Tibial nerve (tissue), 4 donors: ENCODE measurements around the gene ULBP2. TPM values are rescaled to one million over a fixed set of nuclear protein-coding genes. Genes with fewer than 3 reads are reported as not detected.
"Not testable (repeated sequence)": the region's sequence is repeated elsewhere in the genome, so short reads cannot be mapped to it uniquely, and the experiment has no call there.

Experiments
- DNase-seq, 2 donors: peaks; one replicate each; pipeline ENCODE4 v3.0.0-alpha.2; 2019; ENCODE audit warnings: low spot score in 2 of 2
- H3K27ac ChIP-seq, 4 donors: fragments of 200-600 bp; sonication (generic) in 3 of 4; one replicate each; pipeline ENCODE4 v1.5.1; 2017 to 2019; ENCODE audit warnings: mild to moderate bottlenecking in 1 of 4
- H3K27me3 ChIP-seq, 2 donors: fragments of 200-600 bp; sonication (generic) in 1 of 2; one replicate each; pipeline versions ENCODE4 v1.5.1 to v1.6.0; 2017 to 2019
- H3K36me3 ChIP-seq, 3 donors: fragments of 200-600 bp; sonication (generic); one replicate each; pipeline ENCODE4 v1.5.1; 2018 to 2019
- H3K4me1 ChIP-seq, 4 donors: fragments of 200-600 bp; sonication (generic) in 3 of 4; one replicate each; pipeline ENCODE4 v1.5.1; 2017 to 2019
- H3K4me3 ChIP-seq, 4 donors: fragments of 200-600 bp; sonication (generic) in 3 of 4; one replicate each; pipeline ENCODE4 v1.5.1; 2017 to 2019; ENCODE audit warnings: mild to moderate bottlenecking in 1 of 4, moderate library complexity in 1 of 4
- H3K9me3 ChIP-seq, 4 donors: fragments of 200-600 bp; sonication (generic) in 3 of 4; one replicate each; pipeline ENCODE4 v1.5.1; 2017 to 2019
- CTCF ChIP-seq, 5 experiments: fragments of 200-600 bp in 3 of 5; fragments of 450-650 bp in 2 of 5; sonication (generic) in 3 of 5; IDR thresholded peaks; one replicate each; pipeline ENCODE4 v1.5.1; 2016 to 2019; ENCODE audit warnings: antibody characterized with exemption in 5 of 5, mild to moderate bottlenecking in 3 of 5, moderate library complexity in 2 of 5
- EP300 ChIP-seq, 2 donors: sonication (generic); formaldehyde crosslinking; IDR thresholded peaks; one replicate each; pipeline ENCODE4 v1.6.1; 2017; ENCODE audit warnings: antibody characterized with exemption in 2 of 2, mild to moderate bottlenecking in 1 of 2
- POLR2A ChIP-seq, 2 donors: fragments of 450-650 bp; IDR thresholded peaks; one replicate each; pipeline ENCODE4 v1.6.1; 2017; ENCODE audit warnings: antibody characterized with exemption in 2 of 2, mild to moderate bottlenecking in 2 of 2, moderate library complexity in 2 of 2
- WGBS, 2 donors: methylation state at CpG; one replicate each; pipeline ENCODE4 v1.1.5; 2018; 5-methylcytosine and 5-hydroxymethylcytosine counted together
- total RNA-seq, 4 donors: library from RNA; depleted of rRNA; stranded (reverse); fragments of >200 nt; gene quantifications; one replicate each; pipeline ENCODE4 v1.1.0, GENCODE V29; 2016

Gene ULBP2
- total RNA-seq, 4 donors from 2014 or later: 0.22 TPM; not detected in 3

GRCh38 chr6:149936743-149937142, 5.1 kb upstream of the ULBP2 start:
- Histone ChIP-seq H3K4me3 (no peak overlapping the region), H3K36me3 (no peaks in the 10 kb centered on the region), H3K27me3 (peaks cover 6 to 96% of the 10 kb centered on the region in 2 donors), H3K4me1 (peaks cover 0 to 25% (median 17%) of the 10 kb centered on the region in 4 donors), H3K27ac (no peak overlapping the region), H3K9me3 (no peaks in the 10 kb centered on the region)
- DNase-seq: no peak
- 63 to 66% methylated on average over 2 of the region's 2 CpGs for WGBS, 2 donors
- TF ChIP-seq POLR2A (IDR thresholded peaks at IDR 0.05) (no peak), CTCF (IDR thresholded peaks at IDR 0.05) (no peak), EP300 (IDR thresholded peaks at IDR 0.05) (no peak)

- H3K9me3 ChIP-seq, H3K36me3 ChIP-seq, DNase-seq, H3K27ac ChIP-seq: not testable (repeated sequence)
- H3K4me3 ChIP-seq: peak overlapping the region in 3 of 4 donors; percentile 35 to 50 (median 42)
- 0 to 3% methylated on average over 18 to 19 of the region's 20 CpGs for WGBS, 2 donors
- H3K4me1 ChIP-seq: peaks cover 0 to 32% (median 21%) of the 10 kb centered on the region in 4 donors
- H3K27me3 ChIP-seq: peaks cover 6 to 96% of the 10 kb centered on the region in 2 donors
Measured at GRCh38 chr6:149938013-149938570, 3.7 kb upstream of the ULBP2 start.

- DNase-seq: no peak
- no peak overlapping the region for H3K27ac ChIP-seq
- H3K4me1 ChIP-seq: peaks cover 0 to 32% (median 21%) of the 10 kb centered on the region in 4 donors
- H3K27me3 ChIP-seq: peaks cover 6 to 94% of the 10 kb centered on the region in 2 donors
- TF ChIP-seq CTCF (IDR thresholded peaks at IDR 0.05): no peak
- TF ChIP-seq POLR2A (IDR thresholded peaks at IDR 0.05): no peak
- TF ChIP-seq EP300 (IDR thresholded peaks at IDR 0.05): no peak
- H3K9me3 ChIP-seq: no peaks in the 10 kb centered on the region
- peak overlapping the region; percentile 20 to 50 (median 38) for H3K4me3 ChIP-seq
- no peaks in the 10 kb centered on the region for H3K36me3 ChIP-seq
- WGBS, 2 donors: 2% methylated on average over 40 of the region's 58 CpGs
Measured at GRCh38 chr6:149938571-149939355, 3.1 kb upstream of the ULBP2 start.

GRCh38 chr6:149939356-149939648, 2.5 kb upstream of the ULBP2 start:
- H3K4me3 ChIP-seq: no peak overlapping the region

GRCh38 chr6:149939909-149940671, 1.7 kb upstream of the ULBP2 start:
- Histone ChIP-seq H3K27ac (no peak overlapping the region), H3K4me1 (peaks cover 0 to 32% (median 21%) of the 10 kb centered on the region in 4 donors), H3K36me3 (no peaks in the 10 kb centered on the region), H3K9me3 (no peaks in the 10 kb centered on the region), H3K4me3 (no peak overlapping the region), H3K27me3 (peaks cover 6 to 83% of the 10 kb centered on the region in 2 donors)
- no peak for TF ChIP-seq CTCF (IDR thresholded peaks at IDR 0.05)
- no peak for TF ChIP-seq EP300 (IDR thresholded peaks at IDR 0.05)
- TF ChIP-seq POLR2A (IDR thresholded peaks at IDR 0.05): no peak
- WGBS, 2 donors: 21 to 30% methylated on average over 6 of the region's 6 CpGs
- no peak for DNase-seq

More at GRCh38 chr6:149939356-149939648, 2.5 kb upstream of the ULBP2 start:
- Histone ChIP-seq H3K36me3 (no peaks in the 10 kb centered on the region), H3K4me1 (peaks cover 0 to 32% (median 21%) of the 10 kb centered on the region in 4 donors), H3K9me3 (no peaks in the 10 kb centered on the region), H3K27me3 (peaks cover 6 to 91% of the 10 kb centered on the region in 2 donors), H3K27ac (no peak overlapping the region)
- WGBS, 2 donors: 20 to 34% methylated on average over 5 of the region's 5 CpGs
- no peak for DNase-seq
- peak in 1 of 2 donors; percentile 19 for TF ChIP-seq EP300 (IDR thresholded peaks at IDR 0.05)
- no peak for TF ChIP-seq CTCF (IDR thresholded peaks at IDR 0.05)
- TF ChIP-seq POLR2A (IDR thresholded peaks at IDR 0.05): no peak
